ENCODE results near the gene JSRP1.

The JSRP1 gene

DNA sequence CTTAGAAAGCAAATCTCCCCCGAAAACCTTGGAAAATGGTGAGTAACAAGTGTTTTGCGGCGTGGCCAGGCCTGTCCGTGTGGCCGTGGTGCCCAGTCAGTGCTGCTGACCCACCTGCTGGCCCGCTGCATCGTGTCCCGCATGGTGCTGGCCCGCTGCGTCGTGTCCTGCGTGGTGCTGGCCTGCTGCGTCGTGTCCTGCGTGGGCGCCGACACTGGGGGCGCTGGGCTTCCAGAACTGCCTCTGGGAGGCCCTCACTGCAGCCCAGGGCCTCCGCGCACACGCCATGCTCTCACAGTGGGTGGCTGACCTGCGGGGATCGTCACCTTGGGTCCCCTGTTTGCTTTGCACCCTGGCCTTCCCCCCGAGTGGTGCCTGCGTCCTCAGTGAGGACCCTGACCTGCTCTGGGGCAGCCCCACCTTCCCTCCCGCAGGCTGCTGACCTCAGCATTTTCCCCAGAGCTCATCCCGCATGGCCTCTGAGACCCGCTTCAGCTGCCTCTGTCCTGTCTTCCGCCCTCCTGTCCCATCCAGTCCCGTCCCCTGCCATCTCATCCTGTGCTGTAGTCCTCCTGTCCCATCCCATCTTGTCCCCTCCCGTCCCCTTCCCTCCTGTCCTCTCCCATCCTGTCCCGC, 30.7 kb downstream of the JSRP1 start:
- H3K4me1 ChIP-seq (ENCODE audit: control insufficient read depth in 2 of 2, insufficient read depth in 2 of 2, low read length in 2 of 2), result no peaks in the 10 kb centered on the region

DNA sequence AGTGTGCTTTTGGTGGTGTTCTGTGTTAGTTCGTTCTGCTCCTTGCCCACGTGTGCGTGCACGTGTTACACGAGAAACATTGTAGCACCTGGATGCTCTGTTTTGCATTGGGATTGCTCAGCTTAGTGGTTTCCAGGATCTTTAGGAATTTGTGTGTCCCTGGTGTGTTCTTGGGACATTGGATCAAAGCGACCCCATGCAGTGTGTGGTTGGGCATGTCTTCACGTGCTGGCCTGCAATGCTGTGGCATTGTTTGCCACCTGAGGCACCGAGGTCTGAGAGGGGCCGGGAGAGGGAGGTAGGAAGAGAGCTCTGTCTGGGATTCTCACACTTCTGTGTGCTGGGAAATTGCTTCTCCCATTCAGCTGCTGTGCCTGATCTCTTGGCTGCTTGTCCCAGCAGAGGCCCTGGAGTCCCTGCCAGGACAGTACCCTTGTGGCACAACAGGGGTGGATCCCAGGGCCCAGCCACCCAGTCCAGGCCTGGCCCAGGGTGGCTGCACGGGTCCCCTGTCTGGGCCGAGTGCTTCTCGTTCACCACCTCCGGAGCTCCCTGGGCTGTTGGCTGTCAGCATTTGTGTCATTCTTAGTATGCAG, 31.4 kb downstream of the JSRP1 start:
- Histone ChIP-seq H3K4me1 (ENCODE audit: control insufficient read depth in 2 of 2, insufficient read depth in 2 of 2, low read length in 2 of 2) (no peaks in the 10 kb centered on the region), H3K36me3 (ENCODE audit: control insufficient read depth in 2 of 2, insufficient read depth in 2 of 2, low read length in 2 of 2) (peaks cover 29 to 47% of the 10 kb centered on the region in 2 donors), H3K4me3 (ENCODE audit: low read length in 2 of 2) (no peak overlapping the region), H3K9me3 (ENCODE audit: control insufficient read depth in 2 of 2, low read length in 2 of 2) (no peaks in the 10 kb centered on the region), H3K27me3 (ENCODE audit: control insufficient read depth in 2 of 2, insufficient read depth in 2 of 2, low read length in 2 of 2) (no peaks in the 10 kb centered on the region), H3K27ac (ENCODE audit: low read depth in 2 of 2, low read length in 2 of 2) (no peak overlapping the region), H3K9ac (ENCODE audit: low read depth in 1 of 2, low read length in 2 of 2) (no peak overlapping the region)

More for the DNA sequence above, 30.7 kb downstream of the JSRP1 start:
- Histone ChIP-seq H3K27me3 (ENCODE audit: control insufficient read depth in 2 of 2, insufficient read depth in 2 of 2, low read length in 2 of 2) (no peaks in the 10 kb centered on the region), H3K4me3 (ENCODE audit: low read length in 2 of 2) (no peak overlapping the region), H3K9me3 (ENCODE audit: control insufficient read depth in 2 of 2, low read length in 2 of 2) (no peaks in the 10 kb centered on the region), H3K27ac (ENCODE audit: low read depth in 2 of 2, low read length in 2 of 2) (no peak overlapping the region), H3K36me3 (ENCODE audit: control insufficient read depth in 2 of 2, insufficient read depth in 2 of 2, low read length in 2 of 2) (peaks cover 27 to 45% of the 10 kb centered on the region in 2 donors), H3K9ac (ENCODE audit: low read depth in 1 of 2, low read length in 2 of 2) (no peak overlapping the region)

DNA sequence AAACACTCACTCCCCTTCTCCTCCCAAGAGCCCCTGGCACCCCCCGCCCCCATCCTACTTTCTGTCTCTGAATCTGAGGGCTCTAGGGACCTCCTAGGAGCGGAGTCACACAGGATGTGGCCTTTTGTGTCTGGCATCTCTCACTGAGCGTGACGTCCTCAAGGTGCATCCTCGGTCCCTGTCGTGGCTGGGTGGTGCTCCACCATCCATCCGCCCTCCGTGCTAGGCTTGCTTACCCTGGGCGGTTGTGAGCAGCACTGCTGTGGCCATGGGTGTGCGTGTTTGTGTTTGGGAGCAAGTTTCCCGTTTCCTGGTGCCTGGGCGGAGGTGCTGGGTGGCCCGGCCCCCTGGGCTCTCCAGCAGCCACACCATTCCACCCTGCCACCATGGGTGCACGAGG, 32.3 kb downstream of the JSRP1 start:
- H3K27ac ChIP-seq (ENCODE audit: low read depth in 2 of 2, low read length in 2 of 2), result no peak overlapping the region
- no peaks in the 10 kb centered on the region for H3K4me1 ChIP-seq (ENCODE audit: control insufficient read depth in 2 of 2, insufficient read depth in 2 of 2, low read length in 2 of 2)
- H3K4me3 ChIP-seq (ENCODE audit: low read length in 2 of 2), result no peak overlapping the region
- peaks cover 27 to 49% of the 10 kb centered on the region in 2 donors for H3K36me3 ChIP-seq (ENCODE audit: control insufficient read depth in 2 of 2, insufficient read depth in 2 of 2, low read length in 2 of 2)
- no peaks in the 10 kb centered on the region for H3K9me3 ChIP-seq (ENCODE audit: control insufficient read depth in 2 of 2, low read length in 2 of 2)
- H3K9ac ChIP-seq (ENCODE audit: low read depth in 1 of 2, low read length in 2 of 2), result no peak overlapping the region
- H3K27me3 ChIP-seq (ENCODE audit: control insufficient read depth in 2 of 2, insufficient read depth in 2 of 2, low read length in 2 of 2), result no peaks in the 10 kb centered on the region

DNA sequence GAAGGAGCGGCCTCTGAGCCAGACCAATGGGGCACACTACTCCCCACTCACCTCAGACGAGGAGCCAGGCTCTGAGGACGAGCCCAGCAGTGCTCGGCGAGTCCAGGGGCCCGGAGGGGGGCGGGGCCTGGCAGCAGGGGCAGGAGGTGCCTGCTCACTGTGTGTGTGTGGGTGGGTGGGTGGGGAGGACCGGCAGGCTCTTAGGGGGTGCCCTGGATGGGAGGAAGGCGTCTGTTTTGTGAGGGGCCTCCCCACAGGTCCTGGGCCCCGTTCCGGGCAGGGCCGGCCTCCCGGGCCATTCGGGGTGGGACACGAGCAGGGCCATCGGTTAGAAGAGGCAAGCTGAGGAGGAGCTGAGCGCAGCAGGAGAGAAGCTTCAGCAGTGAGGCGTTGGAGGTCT, 32.8 kb downstream of the JSRP1 start:
- peaks cover 27 to 47% of the 10 kb centered on the region in 2 donors for H3K36me3 ChIP-seq (ENCODE audit: control insufficient read depth in 2 of 2, insufficient read depth in 2 of 2, low read length in 2 of 2)
- H3K27me3 ChIP-seq (ENCODE audit: control insufficient read depth in 2 of 2, insufficient read depth in 2 of 2, low read length in 2 of 2), result no peaks in the 10 kb centered on the region
- H3K9me3 ChIP-seq (ENCODE audit: control insufficient read depth in 2 of 2, low read length in 2 of 2), result no peaks in the 10 kb centered on the region
- no peak overlapping the region for H3K9ac ChIP-seq (ENCODE audit: low read depth in 1 of 2, low read length in 2 of 2)
- no peak overlapping the region for H3K4me3 ChIP-seq (ENCODE audit: low read length in 2 of 2)
- no peak overlapping the region for H3K27ac ChIP-seq (ENCODE audit: low read depth in 2 of 2, low read length in 2 of 2)
- H3K4me1 ChIP-seq (ENCODE audit: control insufficient read depth in 2 of 2, insufficient read depth in 2 of 2, low read length in 2 of 2), result no peaks in the 10 kb centered on the region

DNA sequence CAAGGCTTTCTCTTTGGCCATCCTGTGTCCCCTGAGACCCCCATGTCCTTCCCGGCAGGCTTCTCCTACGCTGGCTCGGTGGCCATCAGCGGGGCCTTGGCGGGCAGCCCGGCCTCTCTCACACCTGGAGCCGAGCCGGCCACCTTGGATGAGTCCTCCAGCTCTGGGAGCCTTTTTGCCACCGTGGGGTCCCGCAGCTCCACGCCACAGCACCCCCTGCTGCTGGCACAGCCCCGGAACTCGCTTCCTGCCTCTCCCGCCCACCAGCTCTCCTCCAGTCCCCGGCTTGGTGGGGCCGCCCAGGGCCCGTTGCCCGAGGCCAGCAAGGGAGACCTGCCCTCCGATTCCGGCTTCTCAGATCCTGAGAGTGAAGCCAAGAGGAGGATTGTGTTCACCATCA, 34.3 kb downstream of the JSRP1 start:
- peaks cover 39 to 54% of the 10 kb centered on the region in 2 donors for H3K36me3 ChIP-seq (ENCODE audit: control insufficient read depth in 2 of 2, insufficient read depth in 2 of 2, low read length in 2 of 2)
- no peak overlapping the region for H3K9ac ChIP-seq (ENCODE audit: low read depth in 1 of 2, low read length in 2 of 2)
- H3K4me1 ChIP-seq (ENCODE audit: control insufficient read depth in 2 of 2, insufficient read depth in 2 of 2, low read length in 2 of 2), result no peaks in the 10 kb centered on the region
- no peak overlapping the region for H3K4me3 ChIP-seq (ENCODE audit: low read length in 2 of 2)
- no peak overlapping the region for H3K27ac ChIP-seq (ENCODE audit: low read depth in 2 of 2, low read length in 2 of 2)
- no peaks in the 10 kb centered on the region for H3K27me3 ChIP-seq (ENCODE audit: control insufficient read depth in 2 of 2, insufficient read depth in 2 of 2, low read length in 2 of 2)
- H3K9me3 ChIP-seq (ENCODE audit: control insufficient read depth in 2 of 2, low read length in 2 of 2), result no peaks in the 10 kb centered on the region

DNA sequence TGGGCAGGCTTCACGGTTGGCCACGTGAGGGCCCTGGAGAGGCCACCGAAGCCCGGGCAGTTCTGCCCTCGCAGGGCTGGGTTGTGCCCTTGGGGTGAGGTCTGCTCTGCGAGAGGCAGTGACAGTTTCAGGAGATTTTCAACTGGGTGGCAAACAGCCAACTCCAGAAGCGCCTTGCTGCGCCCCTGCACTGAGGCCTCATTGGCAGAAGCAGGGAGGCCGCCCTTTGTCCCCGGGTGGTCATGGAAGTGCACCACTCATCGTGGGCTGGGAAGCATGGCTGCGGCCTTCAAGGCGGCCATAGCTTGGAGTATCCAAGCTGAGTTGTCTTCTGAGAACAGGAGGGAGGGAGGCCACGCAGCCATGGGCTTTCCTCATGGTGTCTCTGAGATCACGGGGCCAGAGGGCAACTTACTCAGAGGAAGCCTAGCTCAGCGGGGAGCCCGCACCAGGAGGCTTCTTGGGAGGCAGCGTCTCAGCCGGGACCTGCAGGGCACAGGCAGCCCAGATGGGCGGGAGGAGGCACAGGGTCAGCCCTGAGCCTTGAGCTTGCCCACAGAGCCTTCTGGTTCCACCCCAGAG, 34.9 kb downstream of the JSRP1 start:
- H3K27ac ChIP-seq (ENCODE audit: low read depth in 2 of 2, low read length in 2 of 2), result no peak overlapping the region
- H3K27me3 ChIP-seq (ENCODE audit: control insufficient read depth in 2 of 2, insufficient read depth in 2 of 2, low read length in 2 of 2), result no peaks in the 10 kb centered on the region
- H3K9me3 ChIP-seq (ENCODE audit: control insufficient read depth in 2 of 2, low read length in 2 of 2), result no peaks in the 10 kb centered on the region
- no peaks in the 10 kb centered on the region for H3K4me1 ChIP-seq (ENCODE audit: control insufficient read depth in 2 of 2, insufficient read depth in 2 of 2, low read length in 2 of 2)
- no peak overlapping the region for H3K4me3 ChIP-seq (ENCODE audit: low read length in 2 of 2)
- H3K36me3 ChIP-seq (ENCODE audit: control insufficient read depth in 2 of 2, insufficient read depth in 2 of 2, low read length in 2 of 2), result peaks cover 45 to 53% of the 10 kb centered on the region in 2 donors
- H3K9ac ChIP-seq (ENCODE audit: low read depth in 1 of 2, low read length in 2 of 2), result no peak overlapping the region

DNA sequence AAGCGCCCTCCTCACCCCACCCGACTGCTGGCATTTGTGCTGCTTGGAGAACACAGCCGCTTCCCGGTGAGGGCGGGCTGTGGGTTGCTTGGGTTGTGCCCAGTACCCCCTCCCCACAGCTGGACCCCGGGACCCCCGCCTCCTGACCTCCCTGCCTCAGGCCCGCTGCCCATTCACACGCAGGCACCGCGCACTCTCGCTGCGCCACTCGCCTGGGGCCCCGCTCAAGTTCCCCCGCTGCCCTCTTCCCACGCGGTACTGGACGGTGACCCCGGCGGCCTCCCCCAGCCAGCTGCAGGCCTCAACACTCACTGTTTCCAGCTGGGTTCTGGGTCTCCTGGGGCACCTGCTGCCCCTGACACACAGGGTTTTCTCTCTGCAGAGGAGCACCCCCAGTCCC, 36.5 kb downstream of the JSRP1 start:
- Histone ChIP-seq H3K9ac (ENCODE audit: low read depth in 1 of 2, low read length in 2 of 2) (no peak overlapping the region), H3K9me3 (ENCODE audit: control insufficient read depth in 2 of 2, low read length in 2 of 2) (no peaks in the 10 kb centered on the region), H3K27ac (ENCODE audit: low read depth in 2 of 2, low read length in 2 of 2) (no peak overlapping the region), H3K27me3 (ENCODE audit: control insufficient read depth in 2 of 2, insufficient read depth in 2 of 2, low read length in 2 of 2) (no peaks in the 10 kb centered on the region), H3K36me3 (ENCODE audit: control insufficient read depth in 2 of 2, insufficient read depth in 2 of 2, low read length in 2 of 2) (peaks cover 43 to 55% of the 10 kb centered on the region in 2 donors), H3K4me1 (ENCODE audit: control insufficient read depth in 2 of 2, insufficient read depth in 2 of 2, low read length in 2 of 2) (no peaks in the 10 kb centered on the region), H3K4me3 (ENCODE audit: low read length in 2 of 2) (no peak overlapping the region)

DNA sequence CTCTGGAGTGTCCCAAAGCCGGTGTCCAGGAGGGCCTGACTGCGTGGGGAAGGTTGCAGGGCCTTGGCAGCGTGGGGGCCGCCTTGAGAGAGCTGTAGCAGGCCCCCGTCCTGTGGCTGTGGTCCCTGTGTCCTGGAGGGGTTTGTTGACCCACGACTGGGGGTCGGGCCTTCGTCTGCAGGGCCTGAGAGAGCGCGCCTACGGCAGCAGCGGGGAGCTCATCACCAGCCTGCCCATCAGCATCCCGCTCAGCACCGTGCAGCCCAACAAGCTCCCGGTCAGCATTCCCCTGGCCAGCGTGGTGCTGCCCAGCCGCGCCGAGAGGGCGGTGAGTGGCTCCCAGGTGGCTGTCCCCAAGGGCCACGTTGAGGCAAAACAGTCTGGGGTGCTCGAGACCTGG, 38.6 kb downstream of the JSRP1 start:
- H3K27ac ChIP-seq (ENCODE audit: low read depth in 2 of 2, low read length in 2 of 2), result no peak overlapping the region
- no peak overlapping the region for H3K9ac ChIP-seq (ENCODE audit: low read depth in 1 of 2, low read length in 2 of 2)
- H3K4me1 ChIP-seq (ENCODE audit: control insufficient read depth in 2 of 2, insufficient read depth in 2 of 2, low read length in 2 of 2), result peaks cover 15 to 18% of the 10 kb centered on the region in 2 donors
- peaks cover 48 to 65% of the 10 kb centered on the region in 2 donors for H3K36me3 ChIP-seq (ENCODE audit: control insufficient read depth in 2 of 2, insufficient read depth in 2 of 2, low read length in 2 of 2)
- H3K4me3 ChIP-seq (ENCODE audit: low read length in 2 of 2), result no peak overlapping the region
- H3K27me3 ChIP-seq (ENCODE audit: control insufficient read depth in 2 of 2, insufficient read depth in 2 of 2, low read length in 2 of 2), result no peaks in the 10 kb centered on the region
- H3K9me3 ChIP-seq (ENCODE audit: control insufficient read depth in 2 of 2, low read length in 2 of 2), result no peaks in the 10 kb centered on the region

DNA sequence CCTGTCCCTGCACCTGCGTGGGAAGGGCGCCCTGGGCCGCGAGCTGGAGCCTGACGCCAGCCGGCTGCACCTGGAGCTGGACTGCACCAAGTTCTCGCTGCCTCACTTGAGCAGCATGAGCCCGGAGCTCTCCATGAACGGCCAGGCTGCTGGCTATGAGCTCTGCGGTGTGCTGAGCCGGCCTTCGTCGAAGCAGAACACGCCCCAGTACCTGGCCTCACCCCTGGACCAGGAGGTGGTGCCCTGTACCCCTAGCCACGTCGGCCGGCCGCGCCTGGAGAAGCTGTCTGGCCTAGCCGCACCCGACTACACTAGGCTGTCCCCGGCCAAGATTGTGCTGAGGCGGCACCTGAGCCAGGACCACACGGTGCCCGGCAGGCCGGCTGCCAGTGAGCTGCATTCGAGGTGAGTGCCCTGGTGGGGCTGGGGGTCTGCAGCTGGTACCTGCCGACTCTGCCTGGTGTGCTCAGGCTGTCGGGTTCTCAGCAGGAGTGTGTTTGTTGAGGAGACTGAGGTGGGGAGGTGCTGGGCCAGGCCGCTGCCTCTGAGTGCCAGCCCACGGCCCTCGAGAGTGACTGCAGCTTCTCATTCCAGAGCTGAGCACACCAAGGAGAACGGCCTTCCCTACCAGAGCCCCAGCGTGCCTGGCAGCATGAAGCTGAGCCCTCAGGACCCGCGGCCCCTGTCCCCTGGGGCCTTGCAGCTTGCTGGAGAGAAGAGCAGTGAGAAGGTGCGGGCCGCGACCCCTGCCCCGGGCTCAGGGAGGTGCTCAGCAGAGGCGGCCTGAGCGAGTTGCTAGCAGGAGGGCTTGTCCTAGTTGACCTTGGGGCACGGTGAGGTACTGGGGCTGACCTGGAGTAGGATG, 39.6 kb downstream of the JSRP1 start:
- Histone ChIP-seq H3K9ac (ENCODE audit: low read depth in 1 of 2, low read length in 2 of 2) (no peak overlapping the region), H3K9me3 (ENCODE audit: control insufficient read depth in 2 of 2, low read length in 2 of 2) (no peaks in the 10 kb centered on the region), H3K4me3 (ENCODE audit: low read length in 2 of 2) (no peak overlapping the region), H3K4me1 (ENCODE audit: control insufficient read depth in 2 of 2, insufficient read depth in 2 of 2, low read length in 2 of 2) (peaks cover 18 to 27% of the 10 kb centered on the region in 2 donors), H3K27ac (ENCODE audit: low read depth in 2 of 2, low read length in 2 of 2) (no peak overlapping the region), H3K27me3 (ENCODE audit: control insufficient read depth in 2 of 2, insufficient read depth in 2 of 2, low read length in 2 of 2) (no peaks in the 10 kb centered on the region), H3K36me3 (ENCODE audit: control insufficient read depth in 2 of 2, insufficient read depth in 2 of 2, low read length in 2 of 2) (peaks cover 50 to 68% of the 10 kb centered on the region in 2 donors)

DNA sequence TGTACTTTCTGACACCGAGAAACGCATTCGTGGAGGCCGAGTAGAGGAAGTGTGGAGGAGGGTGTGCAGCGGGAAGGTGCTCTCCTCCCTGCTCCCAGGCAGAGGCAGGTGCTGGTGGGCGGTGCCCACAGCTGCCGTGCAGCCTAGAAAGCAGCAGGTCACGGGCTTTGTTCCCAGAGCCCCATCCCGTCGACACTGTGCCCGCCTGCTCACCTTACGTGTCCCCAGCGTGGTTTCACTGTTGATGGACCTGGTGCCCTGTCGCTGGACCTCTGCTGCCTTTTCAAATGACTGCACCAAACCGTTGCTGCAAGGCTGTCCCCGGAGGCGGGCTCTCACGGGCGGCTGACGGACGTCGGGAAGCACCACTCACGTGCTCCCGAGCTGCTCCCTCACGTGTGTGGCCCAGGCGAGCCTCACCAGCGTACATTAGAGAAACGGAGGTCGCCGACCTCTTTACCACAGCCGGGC, 40.9 kb downstream of the JSRP1 start:
- no peak overlapping the region for H3K27ac ChIP-seq (ENCODE audit: low read depth in 2 of 2, low read length in 2 of 2)
- no peaks in the 10 kb centered on the region for H3K9me3 ChIP-seq (ENCODE audit: control insufficient read depth in 2 of 2, low read length in 2 of 2)
- no peak overlapping the region for H3K9ac ChIP-seq (ENCODE audit: low read depth in 1 of 2, low read length in 2 of 2)
- H3K36me3 ChIP-seq (ENCODE audit: control insufficient read depth in 2 of 2, insufficient read depth in 2 of 2, low read length in 2 of 2), result peaks cover 57 to 73% of the 10 kb centered on the region in 2 donors
- H3K27me3 ChIP-seq (ENCODE audit: control insufficient read depth in 2 of 2, insufficient read depth in 2 of 2, low read length in 2 of 2), result no peaks in the 10 kb centered on the region
- H3K4me3 ChIP-seq (ENCODE audit: low read length in 2 of 2), result no peak overlapping the region
- peaks cover 19 to 30% of the 10 kb centered on the region in 2 donors for H3K4me1 ChIP-seq (ENCODE audit: control insufficient read depth in 2 of 2, insufficient read depth in 2 of 2, low read length in 2 of 2)

All from mucosa of rectum (tissue), 2 donors.